Tibial nerve (tissue), 4 donors: ENCODE data around the gene RGS8. TPM values are rescaled to one million over a fixed set of nuclear protein-coding genes. Genes with fewer than 3 reads are reported as not detected.
"Not testable (repeated sequence)": the region's sequence is repeated elsewhere in the genome, so short reads cannot be mapped to it uniquely, and the experiment has no call there.

Experiments
- DNase-seq, 2 donors: peaks; one replicate each; pipeline ENCODE4 v3.0.0-alpha.2; 2019; ENCODE audit warnings: low spot score in 2 of 2
- H3K27ac ChIP-seq, 4 donors: fragments of 200-600 bp; sonication (generic) in 3 of 4; one replicate each; pipeline ENCODE4 v1.5.1; 2017 to 2019; ENCODE audit warnings: mild to moderate bottlenecking in 1 of 4
- H3K27me3 ChIP-seq, 2 donors: fragments of 200-600 bp; sonication (generic) in 1 of 2; one replicate each; pipeline versions ENCODE4 v1.5.1 to v1.6.0; 2017 to 2019
- H3K36me3 ChIP-seq, 3 donors: fragments of 200-600 bp; sonication (generic); one replicate each; pipeline ENCODE4 v1.5.1; 2018 to 2019
- H3K4me1 ChIP-seq, 4 donors: fragments of 200-600 bp; sonication (generic) in 3 of 4; one replicate each; pipeline ENCODE4 v1.5.1; 2017 to 2019
- H3K4me3 ChIP-seq, 4 donors: fragments of 200-600 bp; sonication (generic) in 3 of 4; one replicate each; pipeline ENCODE4 v1.5.1; 2017 to 2019; ENCODE audit warnings: mild to moderate bottlenecking in 1 of 4, moderate library complexity in 1 of 4
- H3K9me3 ChIP-seq, 4 donors: fragments of 200-600 bp; sonication (generic) in 3 of 4; one replicate each; pipeline ENCODE4 v1.5.1; 2017 to 2019
- EP300 ChIP-seq, 2 donors: sonication (generic); formaldehyde crosslinking; IDR thresholded peaks; one replicate each; pipeline ENCODE4 v1.6.1; 2017; ENCODE audit warnings: antibody characterized with exemption in 2 of 2, mild to moderate bottlenecking in 1 of 2
- POLR2A ChIP-seq, 2 donors: fragments of 450-650 bp; IDR thresholded peaks; one replicate each; pipeline ENCODE4 v1.6.1; 2017; ENCODE audit warnings: antibody characterized with exemption in 2 of 2, mild to moderate bottlenecking in 2 of 2, moderate library complexity in 2 of 2
- WGBS, 2 donors: methylation state at CpG; one replicate each; pipeline ENCODE4 v1.1.5; 2018; 5-methylcytosine and 5-hydroxymethylcytosine counted together
- total RNA-seq, 4 donors: library from RNA; depleted of rRNA; stranded (reverse); fragments of >200 nt; gene quantifications; one replicate each; pipeline ENCODE4 v1.1.0, GENCODE V29; 2016
- TF ChIP-seq, protein P1 (sequence below), 5 experiments: fragments of 200-600 bp in 3 of 5; fragments of 450-650 bp in 2 of 5; sonication (generic) in 3 of 5; IDR thresholded peaks; one replicate each; pipeline ENCODE4 v1.5.1; 2016 to 2019; ENCODE audit warnings: antibody characterized with exemption in 5 of 5, mild to moderate bottlenecking in 3 of 5, moderate library complexity in 2 of 5

RGS8 gene
- total RNA-seq, 4 donors from 2014 or later = not detected

DNA sequence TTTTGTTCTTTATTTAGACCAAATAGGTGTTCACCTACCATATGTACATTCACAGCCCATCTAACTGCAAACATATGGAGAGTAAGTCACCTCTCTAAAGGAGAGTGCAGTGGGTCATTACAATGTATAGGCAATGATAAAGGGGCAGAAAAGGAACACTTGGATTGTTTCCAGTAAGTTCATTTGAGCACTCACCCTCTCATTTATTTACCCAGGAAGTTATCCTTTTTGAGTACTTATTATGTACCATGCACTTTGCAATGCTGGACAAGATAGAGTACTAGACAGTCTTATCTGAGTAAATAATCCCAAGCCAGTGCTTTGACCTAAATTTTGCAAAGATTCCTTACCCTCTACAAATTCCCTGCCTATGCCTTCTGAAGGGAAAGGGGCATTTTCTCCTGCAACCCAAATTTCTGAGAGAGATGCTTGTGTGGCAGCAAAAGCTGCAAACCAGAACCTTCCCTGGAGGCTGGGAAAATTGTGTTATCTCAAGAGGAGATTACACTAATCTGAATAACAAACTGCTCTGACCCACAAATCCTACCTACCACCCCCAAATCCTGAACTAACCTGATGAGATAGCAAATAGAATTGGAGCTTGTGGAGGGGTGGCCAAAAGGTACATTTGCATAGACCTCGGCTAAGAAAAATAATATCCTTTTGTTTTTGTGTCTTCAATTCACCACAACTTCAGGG is 18.6 kb upstream of the RGS8 start:
- no peak overlapping the region for H3K4me3 ChIP-seq
- H3K36me3 ChIP-seq = no peaks in the 10 kb centered on the region
- WGBS, 2 donors = 39 to 51% methylated on average over 1 of the region's 1 CpG
- H3K9me3 ChIP-seq = no peaks in the 10 kb centered on the region
- no peak overlapping the region for H3K27ac ChIP-seq
- H3K27me3 ChIP-seq = no peaks in the 10 kb centered on the region
- TF ChIP-seq EP300 (IDR thresholded peaks at IDR 0.05) = no peak
- TF ChIP-seq, protein P1, sequence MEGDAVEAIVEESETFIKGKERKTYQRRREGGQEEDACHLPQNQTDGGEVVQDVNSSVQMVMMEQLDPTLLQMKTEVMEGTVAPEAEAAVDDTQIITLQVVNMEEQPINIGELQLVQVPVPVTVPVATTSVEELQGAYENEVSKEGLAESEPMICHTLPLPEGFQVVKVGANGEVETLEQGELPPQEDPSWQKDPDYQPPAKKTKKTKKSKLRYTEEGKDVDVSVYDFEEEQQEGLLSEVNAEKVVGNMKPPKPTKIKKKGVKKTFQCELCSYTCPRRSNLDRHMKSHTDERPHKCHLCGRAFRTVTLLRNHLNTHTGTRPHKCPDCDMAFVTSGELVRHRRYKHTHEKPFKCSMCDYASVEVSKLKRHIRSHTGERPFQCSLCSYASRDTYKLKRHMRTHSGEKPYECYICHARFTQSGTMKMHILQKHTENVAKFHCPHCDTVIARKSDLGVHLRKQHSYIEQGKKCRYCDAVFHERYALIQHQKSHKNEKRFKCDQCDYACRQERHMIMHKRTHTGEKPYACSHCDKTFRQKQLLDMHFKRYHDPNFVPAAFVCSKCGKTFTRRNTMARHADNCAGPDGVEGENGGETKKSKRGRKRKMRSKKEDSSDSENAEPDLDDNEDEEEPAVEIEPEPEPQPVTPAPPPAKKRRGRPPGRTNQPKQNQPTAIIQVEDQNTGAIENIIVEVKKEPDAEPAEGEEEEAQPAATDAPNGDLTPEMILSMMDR (IDR thresholded peaks at IDR 0.05) = no peak
- no peak for TF ChIP-seq POLR2A (IDR thresholded peaks at IDR 0.05)
- peaks cover 0 to 24% (median 7%) of the 10 kb centered on the region in 4 donors for H3K4me1 ChIP-seq
- DNase-seq = no peak

GRCh38 chr1:182700351-182700709 is 15.9 kb upstream of the RGS8 start:
- no peak overlapping the region for H3K27ac ChIP-seq
- DNase-seq = no peak
- no peak overlapping the region for H3K4me3 ChIP-seq
- no peaks in the 10 kb centered on the region for H3K27me3 ChIP-seq
- H3K4me1 ChIP-seq = peaks cover 0 to 20% (median 7%) of the 10 kb centered on the region in 4 donors
- no peak for TF ChIP-seq EP300 (IDR thresholded peaks at IDR 0.05)
- TF ChIP-seq, protein P1 (IDR thresholded peaks at IDR 0.05) = no peak
- WGBS, 2 donors = 72 to 78% methylated on average over 9 of the region's 9 CpGs
- H3K9me3 ChIP-seq = no peaks in the 10 kb centered on the region
- no peaks in the 10 kb centered on the region for H3K36me3 ChIP-seq

- no peaks in the 10 kb centered on the region for H3K9me3 ChIP-seq
- H3K4me1 ChIP-seq = peaks cover 0 to 20% (median 7%) of the 10 kb centered on the region in 4 donors
- WGBS, 2 donors = 32 to 40% methylated on average over 27 of the region's 27 CpGs
- DNase-seq = peak; percentile 32 to 43
- TF ChIP-seq, protein P1 (IDR thresholded peaks at IDR 0.05) = no peak
- TF ChIP-seq POLR2A (IDR thresholded peaks at IDR 0.05) = no peak
- TF ChIP-seq EP300 (IDR thresholded peaks at IDR 0.05) = peak in 1 of 2 donors; percentile 46
- no peaks in the 10 kb centered on the region for H3K27me3 ChIP-seq
- no peak overlapping the region for H3K4me3 ChIP-seq
- no peak overlapping the region for H3K27ac ChIP-seq
- no peaks in the 10 kb centered on the region for H3K36me3 ChIP-seq
Measured at GRCh38 chr1:182699393-182700350, 15.3 kb upstream of the RGS8 start.

DNA sequence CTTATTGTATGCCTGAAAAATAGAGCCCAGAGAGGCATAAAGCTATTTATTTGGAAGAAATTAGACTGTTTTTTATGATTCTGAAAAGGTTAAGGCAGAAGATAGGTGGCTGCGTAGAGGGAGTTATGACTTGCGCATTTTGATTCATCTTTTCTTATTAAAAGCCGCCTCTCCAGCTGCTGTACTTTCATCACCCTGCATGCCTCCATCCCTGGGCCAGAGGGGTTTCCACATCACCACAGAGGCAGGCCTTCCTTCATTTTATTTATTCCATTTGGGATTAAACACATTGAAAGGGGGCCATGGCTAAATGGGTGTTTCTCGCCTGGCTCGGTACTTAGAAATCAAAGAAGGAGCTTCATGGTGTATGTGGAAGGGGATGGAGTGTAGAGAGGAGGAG is 14.6 kb upstream of the RGS8 start:
- no peak overlapping the region for H3K4me3 ChIP-seq
- no peaks in the 10 kb centered on the region for H3K9me3 ChIP-seq
- H3K4me1 ChIP-seq = peaks cover 0 to 20% (median 7%) of the 10 kb centered on the region in 4 donors
- 86 to 87% methylated on average over 5 of the region's 5 CpGs for WGBS, 2 donors
- no peak overlapping the region for H3K27ac ChIP-seq
- H3K27me3 ChIP-seq = no peaks in the 10 kb centered on the region
- DNase-seq = no peak
- TF ChIP-seq, protein P1 (IDR thresholded peaks at IDR 0.05) = no peak
- TF ChIP-seq POLR2A (IDR thresholded peaks at IDR 0.05) = no peak
- no peak for TF ChIP-seq EP300 (IDR thresholded peaks at IDR 0.05)
- no peaks in the 10 kb centered on the region for H3K36me3 ChIP-seq

DNA sequence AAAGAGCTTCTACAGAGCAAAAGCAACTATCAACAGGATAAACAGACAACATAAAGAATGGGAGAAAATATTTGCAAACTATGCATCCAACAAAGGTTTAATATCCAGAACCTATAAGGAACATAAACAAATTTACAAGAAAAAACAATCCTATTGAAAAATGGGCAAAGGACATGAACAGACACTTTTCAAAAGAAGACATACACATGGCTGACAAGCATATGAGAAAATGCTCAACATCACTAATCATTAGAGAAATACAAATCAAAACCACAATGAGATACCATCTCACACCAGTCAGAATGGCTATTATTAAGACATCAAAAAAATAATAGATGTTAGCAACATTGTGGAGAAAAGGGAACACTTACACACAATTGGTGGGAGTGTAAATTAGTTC is 8.8 kb upstream of the RGS8 start:
- H3K27ac ChIP-seq, H3K27me3 ChIP-seq, DNase-seq, H3K4me1 ChIP-seq, H3K36me3 ChIP-seq, H3K4me3 ChIP-seq: not testable (repeated sequence)
- H3K9me3 ChIP-seq = peaks cover 0 to 14% (median 0%) of the 10 kb centered on the region in 4 donors
